ENCODE data around the gene RTN4RL1. TPM values are rescaled to one million over a fixed set of nuclear protein-coding genes. Genes with fewer than 3 reads are reported as not detected.

Gene RTN4RL1
- total and polyA plus RNA-seq, 2 of the 4 experiments (the other 2 are of a cell fraction): under 0.01 to 0.03 TPM

DNA sequence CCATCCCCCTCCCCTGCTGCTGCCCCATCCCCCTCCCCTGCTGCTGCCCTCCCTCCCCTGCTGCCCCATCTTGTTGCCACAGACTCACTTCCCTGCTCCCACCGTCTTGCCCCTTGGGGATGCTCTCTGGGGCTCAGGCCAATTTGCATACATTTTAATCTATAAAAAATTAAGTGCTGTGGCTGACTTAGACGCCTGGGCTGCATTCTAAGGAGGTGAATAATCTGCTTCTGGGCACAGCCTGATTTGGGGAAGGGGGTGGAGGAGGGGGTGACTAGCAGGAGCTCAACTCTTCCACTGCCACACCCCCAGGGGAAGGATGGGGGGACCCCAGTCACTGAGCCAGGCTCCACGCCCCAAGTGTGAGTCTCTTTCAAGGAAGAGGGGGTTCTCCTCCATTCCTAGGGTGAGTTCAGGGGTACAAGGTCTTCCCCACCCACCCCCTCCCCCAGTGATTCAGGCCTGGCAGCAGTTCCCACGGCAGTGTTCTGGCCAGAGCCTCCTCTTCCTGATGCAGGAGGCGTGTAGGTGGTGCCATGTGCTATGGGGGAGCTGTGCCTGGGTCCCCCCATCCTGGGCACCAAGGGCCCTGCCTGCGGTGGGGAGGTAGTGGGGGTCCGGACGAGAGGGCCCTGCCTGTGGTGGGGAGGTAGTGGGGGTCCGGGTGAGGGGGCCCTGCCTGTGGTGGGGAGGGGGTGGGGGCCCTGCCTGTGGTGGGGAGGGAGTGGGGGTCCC lies 9.8 kb upstream of the RTN4RL1 start:
- Histone ChIP-seq H3K9ac (ENCODE audit: low read depth, low read length) (no peak overlapping the region), H3K14ac (replicated peaks; ENCODE audit: low read depth, low read length) (no peak overlapping the region), H2BK5ac (ENCODE audit: low read depth, low read length, poor library complexity, severe bottlenecking) (peak overlapping the region; percentile 47), H3K4me3 (ENCODE audit: insufficient read depth, low read depth, low read length) (no peak overlapping the region), H2BK20ac (ENCODE audit: low read depth, low read length) (peak overlapping the region; percentile 60; the same call in 1 of the 2 replicates), H3K27ac (ENCODE audit: insufficient read depth, low read length) (peak overlapping the region; percentile 64), H4K91ac (ENCODE audit: insufficient read depth, low read depth, low read length) (peak overlapping the region; percentile 76; the same call in 1 of the 2 replicates), H3K4me1 (ENCODE audit: control insufficient read depth, insufficient read depth, low read length) (peaks cover 17% of the 10 kb centered on the region), H3K9me3 (ENCODE audit: control insufficient read depth, insufficient read depth, low read length) (no peaks in the 10 kb centered on the region), H3K4ac (ENCODE audit: low read depth, low read length) (peak overlapping the region; percentile 63), H3K9me1 (ENCODE audit: insufficient read depth, low read length) (peaks cover 16% of the 10 kb centered on the region), H3K4me2 (ENCODE audit: low read depth, low read length) (peak overlapping the region; percentile 27; the same call in 1 of the 2 replicates), H2BK15ac (ENCODE audit: low read depth, low read length) (peak overlapping the region; percentile 63; the same call in 1 of the 3 replicates), H3K79me1 (ENCODE audit: low read depth in 1 of 2, low read length in 2 of 2) (peaks cover 17 to 44% of the 10 kb centered on the region in 2 experiments), H3K27me3 (ENCODE audit: control insufficient read depth, insufficient read depth, low read length) (no peaks in the 10 kb centered on the region), H2AFZ (replicated peaks; ENCODE audit: low read length, poor library complexity) (no peak overlapping the region), H3K23ac (ENCODE audit: low read depth, low read length) (peak overlapping the region; percentile 70; the same call in 1 of the 2 replicates), H4K5ac (ENCODE audit: low read depth, low read length) (no peak overlapping the region; the same call in 1 of the 2 replicates), H2AK5ac (ENCODE audit: low read depth, low read length) (peak overlapping the region; percentile 95), H3K56ac (ENCODE audit: extremely low read depth, insufficient read depth, low read length) (no peak overlapping the region), H4K8ac (ENCODE audit: low read depth in 2 of 2, low read length in 2 of 2) (peak overlapping the region in 1 of 2 experiments; percentile 57; a peak in 1 of 4 replicates), H3K36me3 (ENCODE audit: control insufficient read depth, insufficient read depth, low read length) (peaks cover 32% of the 10 kb centered on the region), H4K20me1 (ENCODE audit: insufficient read depth, low read length) (peaks cover 3% of the 10 kb centered on the region; the same call in 1 of the 2 replicates), H3K18ac (ENCODE audit: low read depth, low read length) (peak overlapping the region; percentile 77; the same call in 1 of the 2 replicates), H2AK9ac (replicated peaks; ENCODE audit: low read depth, low read length, poor library complexity) (peak overlapping the region; percentile 87), H2BK120ac (ENCODE audit: low read depth, low read length) (peak overlapping the region; percentile 81)
- POLR2A ChIA-PET (ENCODE audit: unreplicated experiment): no interaction called here
- DNase-seq (peak; percentile 56), ATAC-seq (ENCODE audit: low read depth) (peak; percentile 33)
- in situ Hi-C loops (cut with MboI; ENCODE audit: low sequenced_read_pairs) (loop anchor here (25.0 kb wide), 1 partner anchor 323 kb away; the partner anchor contains the start of genes TLCD2 and WDR81), dilution Hi-C loops (cut with HindIII; ENCODE audit: low sequenced_read_pairs, unreplicated experiment) (no loop called here), intact Hi-C loops (cut with micrococcal nuclease) (loop anchor here (5.0 kb wide), 1 partner anchor 458 kb away; no protein-coding TSS in a partner anchor)
- WGBS, 2 experiments (ENCODE audit: extremely low coverage in 2 of 2, insufficient read length in 1 of 2): no CpG with 5 or more reads among the region's 9 CpGs
- CTCF ChIA-PET: interaction anchor here (0.7 kb wide), 1 partner anchor 891 kb away, joined by 3 read pairs; no protein-coding TSS in a partner anchor
- no TSS peak for BruUV-seq (replicated peaks)
- no peak for TF ChIP-seq MAFK (IDR thresholded peaks at IDR 0.05; ENCODE audit: low read depth, low read length)
- no peak for TF ChIP-seq MXI1 (IDR thresholded peaks at IDR 0.05; ENCODE audit: borderline replicate concordance, low read depth, low read length)
- TF ChIP-seq FOS (IDR thresholded peaks at IDR 0.05; ENCODE audit: low read depth, low read length): no peak
- TF ChIP-seq RCOR1 (IDR thresholded peaks at IDR 0.05; ENCODE audit: insufficient replicate concordance, low read length): no peak
- no peak for TF ChIP-seq BHLHE40 (IDR thresholded peaks at IDR 0.05; ENCODE audit: low read depth, low read length)
- no peak; the same call in 1 of the 2 replicates for TF ChIP-seq MAZ (IDR thresholded peaks at IDR 0.05; ENCODE audit: borderline replicate concordance, low read depth, low read length)
- no peak for TF ChIP-seq NFE2L2 (IDR thresholded peaks at IDR 0.05; ENCODE audit: low read depth, low read length)
- no peak for TF ChIP-seq CTCF (conservative IDR thresholded peaks at IDR 0.05; ENCODE audit: low read depth, low read length)
- TF ChIP-seq POLR2A (IDR thresholded peaks at IDR 0.05; ENCODE audit: low read depth, low read length): no peak
- TF ChIP-seq SMC3 (IDR thresholded peaks at IDR 0.05; ENCODE audit: low read depth, low read length): no peak
- TF ChIP-seq, protein P1, sequence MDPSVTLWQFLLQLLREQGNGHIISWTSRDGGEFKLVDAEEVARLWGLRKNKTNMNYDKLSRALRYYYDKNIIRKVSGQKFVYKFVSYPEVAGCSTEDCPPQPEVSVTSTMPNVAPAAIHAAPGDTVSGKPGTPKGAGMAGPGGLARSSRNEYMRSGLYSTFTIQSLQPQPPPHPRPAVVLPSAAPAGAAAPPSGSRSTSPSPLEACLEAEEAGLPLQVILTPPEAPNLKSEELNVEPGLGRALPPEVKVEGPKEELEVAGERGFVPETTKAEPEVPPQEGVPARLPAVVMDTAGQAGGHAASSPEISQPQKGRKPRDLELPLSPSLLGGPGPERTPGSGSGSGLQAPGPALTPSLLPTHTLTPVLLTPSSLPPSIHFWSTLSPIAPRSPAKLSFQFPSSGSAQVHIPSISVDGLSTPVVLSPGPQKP (IDR thresholded peaks at IDR 0.05; ENCODE audit: borderline replicate concordance, low read depth, low read length): no peak
- no peak for TF ChIP-seq RAD21 (IDR thresholded peaks at IDR 0.05; ENCODE audit: low read length)
- TF ChIP-seq USF2 (IDR thresholded peaks at IDR 0.05; ENCODE audit: low read depth, low read length): no peak
- no peak for TF ChIP-seq CEBPB (IDR thresholded peaks at IDR 0.05; ENCODE audit: low read depth, low read length)
